Measurements from ENCODE around the gene PTPRM. TPM values are rescaled to one million over a fixed set of nuclear protein-coding genes. Genes with fewer than 3 reads are reported as not detected.

PTPRM gene
- polyA plus RNA-seq, 3 donors: 0.04 to 2.1 (median 0.66) TPM

DNA sequence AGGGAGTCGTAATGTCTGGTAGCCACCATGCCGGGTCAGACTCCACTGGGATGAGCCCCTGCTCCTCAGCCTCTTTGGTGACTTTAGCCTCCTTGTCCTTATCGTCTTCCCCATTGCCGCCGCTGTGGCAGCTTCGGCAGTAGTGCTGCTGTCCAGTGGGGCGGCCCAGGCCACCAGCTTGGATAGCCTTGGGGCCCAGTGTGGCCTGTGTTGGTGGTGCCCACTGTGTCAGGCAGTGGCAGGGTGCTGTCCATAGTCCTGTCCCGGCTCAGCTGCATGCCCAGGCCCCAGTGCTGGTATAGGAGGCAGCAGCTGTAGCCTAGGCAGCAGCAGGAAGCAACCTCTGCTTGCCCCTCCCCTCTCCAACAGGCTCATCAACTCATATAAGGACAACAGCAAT, 845.0 kb downstream of the PTPRM start:
- no peaks in the 10 kb centered on the region for H3K27me3 ChIP-seq (ENCODE audit: control insufficient read depth in 2 of 2, insufficient read depth in 2 of 2, low read length in 2 of 2)
- no peaks in the 10 kb centered on the region for H3K4me1 ChIP-seq (ENCODE audit: control insufficient read depth in 1 of 2, insufficient read depth in 2 of 2, low read length in 2 of 2)
- H3K4me3 ChIP-seq (replicated peaks in 1 of 3; ENCODE audit: low read depth in 2 of 3, low read length in 3 of 3): no peak overlapping the region
- H3K36me3 ChIP-seq (replicated peaks in 1 of 2; ENCODE audit: control insufficient read depth in 1 of 2, insufficient read depth in 2 of 2, low read length in 2 of 2): no peaks in the 10 kb centered on the region
- H3K27me3 Mint-ChIP-seq (ENCODE audit: low read depth in 3 of 3): peaks cover 2 to 3% (median 2%) of the 10 kb centered on the region in 3 donors
- H3K9ac ChIP-seq (ENCODE audit: insufficient read depth, low read length, poor library complexity, severe bottlenecking): no peak overlapping the region
- peaks cover 12 to 15% of the 10 kb centered on the region in 2 donors for H3K9me3 ChIP-seq (replicated peaks in 1 of 2; ENCODE audit: control insufficient read depth in 1 of 2, insufficient read depth in 1 of 2, low read length in 2 of 2)
- H3K4me2 ChIP-seq (replicated peaks; ENCODE audit: extremely low read depth, low read length, poor library complexity, severe bottlenecking): no peak overlapping the region
- H3K79me2 ChIP-seq (ENCODE audit: insufficient read depth, low read length): no peaks in the 10 kb centered on the region
- peaks cover 7 to 31% (median 15%) of the 10 kb centered on the region in 7 donors for H3K9me3 Mint-ChIP-seq
- DNase-seq: no peak
- TF ChIP-seq, protein P1, sequence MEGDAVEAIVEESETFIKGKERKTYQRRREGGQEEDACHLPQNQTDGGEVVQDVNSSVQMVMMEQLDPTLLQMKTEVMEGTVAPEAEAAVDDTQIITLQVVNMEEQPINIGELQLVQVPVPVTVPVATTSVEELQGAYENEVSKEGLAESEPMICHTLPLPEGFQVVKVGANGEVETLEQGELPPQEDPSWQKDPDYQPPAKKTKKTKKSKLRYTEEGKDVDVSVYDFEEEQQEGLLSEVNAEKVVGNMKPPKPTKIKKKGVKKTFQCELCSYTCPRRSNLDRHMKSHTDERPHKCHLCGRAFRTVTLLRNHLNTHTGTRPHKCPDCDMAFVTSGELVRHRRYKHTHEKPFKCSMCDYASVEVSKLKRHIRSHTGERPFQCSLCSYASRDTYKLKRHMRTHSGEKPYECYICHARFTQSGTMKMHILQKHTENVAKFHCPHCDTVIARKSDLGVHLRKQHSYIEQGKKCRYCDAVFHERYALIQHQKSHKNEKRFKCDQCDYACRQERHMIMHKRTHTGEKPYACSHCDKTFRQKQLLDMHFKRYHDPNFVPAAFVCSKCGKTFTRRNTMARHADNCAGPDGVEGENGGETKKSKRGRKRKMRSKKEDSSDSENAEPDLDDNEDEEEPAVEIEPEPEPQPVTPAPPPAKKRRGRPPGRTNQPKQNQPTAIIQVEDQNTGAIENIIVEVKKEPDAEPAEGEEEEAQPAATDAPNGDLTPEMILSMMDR (IDR thresholded peaks at IDR 0.05): no peak
- no peaks in the 10 kb centered on the region for H3K36me3 Mint-ChIP-seq
- no peaks in the 10 kb centered on the region for H4K20me1 ChIP-seq (ENCODE audit: insufficient read depth, low read length)
- intact Hi-C loops (cut with micrococcal nuclease): no loop called here
- no peaks in the 10 kb centered on the region for H3K4me1 Mint-ChIP-seq
- H3K27ac Mint-ChIP-seq: no peak overlapping the region
- 97% methylated on average over 8 of the region's 8 CpGs for WGBS (ENCODE audit: insufficient coverage)
- H2AFZ ChIP-seq (ENCODE audit: insufficient read depth, low read depth, low read length, poor library complexity, severe bottlenecking): no peak overlapping the region
- no peak overlapping the region for H3K4me3 Mint-ChIP-seq
- no peak overlapping the region for H3K27ac ChIP-seq (ENCODE audit: low read depth in 1 of 2, low read length in 2 of 2)

DNA sequence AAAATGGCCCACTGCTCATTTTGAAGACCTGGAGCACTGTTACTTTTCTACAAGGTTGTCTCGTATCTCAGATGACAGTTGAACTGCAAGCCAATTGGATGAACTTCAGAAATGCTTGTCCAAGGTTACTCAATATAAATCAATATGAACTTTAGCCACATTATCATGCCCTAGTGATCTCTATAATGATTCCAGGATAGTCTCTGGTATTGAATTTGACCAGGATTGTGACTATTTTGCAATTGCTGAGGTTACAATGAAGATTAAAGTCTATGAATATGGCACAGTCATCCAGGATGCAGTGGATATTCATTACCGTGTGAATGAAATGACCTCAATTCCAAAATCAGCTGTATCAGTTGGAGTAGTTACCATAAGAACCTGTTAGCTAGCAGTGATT, 846.1 kb downstream of the PTPRM start:
- Histone ChIP-seq H2AFZ (ENCODE audit: insufficient read depth, low read depth, low read length, poor library complexity, severe bottlenecking) (no peak overlapping the region), H3K27ac (ENCODE audit: low read depth in 1 of 2, low read length in 2 of 2) (no peak overlapping the region), H3K9ac (ENCODE audit: insufficient read depth, low read length, poor library complexity, severe bottlenecking) (no peak overlapping the region), H3K4me3 (replicated peaks in 1 of 3; ENCODE audit: low read depth in 2 of 3, low read length in 3 of 3) (no peak overlapping the region), H3K36me3 (replicated peaks in 1 of 2; ENCODE audit: control insufficient read depth in 1 of 2, insufficient read depth in 2 of 2, low read length in 2 of 2) (no peaks in the 10 kb centered on the region), H3K27me3 (ENCODE audit: control insufficient read depth in 2 of 2, insufficient read depth in 2 of 2, low read length in 2 of 2) (no peaks in the 10 kb centered on the region), H3K79me2 (ENCODE audit: insufficient read depth, low read length) (no peaks in the 10 kb centered on the region), H3K9me3 (replicated peaks in 1 of 2; ENCODE audit: control insufficient read depth in 1 of 2, insufficient read depth in 1 of 2, low read length in 2 of 2) (peaks cover 12 to 15% of the 10 kb centered on the region in 2 donors), H3K4me2 (replicated peaks; ENCODE audit: extremely low read depth, low read length, poor library complexity, severe bottlenecking) (no peak overlapping the region), H3K4me1 (ENCODE audit: control insufficient read depth in 1 of 2, insufficient read depth in 2 of 2, low read length in 2 of 2) (no peaks in the 10 kb centered on the region), H4K20me1 (ENCODE audit: insufficient read depth, low read length) (no peaks in the 10 kb centered on the region)
- intact Hi-C loops (cut with micrococcal nuclease): no loop called here
- 83% methylated on average over 1 of the region's 2 CpGs for WGBS (ENCODE audit: insufficient coverage)
- peaks cover 7 to 31% (median 15%) of the 10 kb centered on the region in 7 donors for H3K9me3 Mint-ChIP-seq
- TF ChIP-seq, protein P1 (IDR thresholded peaks at IDR 0.05): no peak
- H3K4me3 Mint-ChIP-seq: no peak overlapping the region
- DNase-seq: no peak
- peaks cover 0 to 3% (median 2%) of the 10 kb centered on the region in 3 donors for H3K27me3 Mint-ChIP-seq (ENCODE audit: low read depth in 3 of 3)
- H3K36me3 Mint-ChIP-seq: no peaks in the 10 kb centered on the region
- H3K27ac Mint-ChIP-seq: no peak overlapping the region
- H3K4me1 Mint-ChIP-seq: no peaks in the 10 kb centered on the region
